Mesendoderm (in vitro differentiated cells): ENCODE measurements around the gene TLE4.
"Not testable (repeated sequence)": the region's sequence is repeated elsewhere in the genome, so short reads cannot be mapped to it uniquely, and the experiment has no call there.

Experiments
- DNase-seq: peaks from one replicate; pipeline ENCODE4 v3.0.0; 2013
- H2AK5ac ChIP-seq: 2 replicates; pipeline ENCODE4 v1.6.1; 2013; ENCODE audit warnings: low read length, inconsistent platforms
- H2BK120ac ChIP-seq: 2 replicates; pipeline ENCODE4 v1.6.1; 2013; ENCODE audit warnings: low read depth, mild to moderate bottlenecking, low read length, moderate library complexity, mixed read lengths
- H2BK15ac ChIP-seq: replicated peaks from 2 replicates; pipeline ENCODE4 v1.6.1; 2013; ENCODE audit warnings: low read depth, mild to moderate bottlenecking, moderate library complexity
- H2BK5ac ChIP-seq: 2 replicates; pipeline ENCODE4 v1.6.1; 2013; ENCODE audit warnings: low read length, inconsistent platforms
- H3K18ac ChIP-seq: 2 replicates; pipeline ENCODE4 v1.6.1; 2013; ENCODE audit warnings: mild to moderate bottlenecking, low read length, mixed read lengths
- H3K23ac ChIP-seq: one replicate; pipeline ENCODE4 v1.6.1; 2013; ENCODE audit warnings: low read length
- H3K27ac ChIP-seq: 2 replicates; pipeline ENCODE4 v1.5.1; 2013; ENCODE audit warnings: low read depth, mild to moderate bottlenecking, inconsistent platforms, low read length, moderate library complexity
- H3K27me3 ChIP-seq: 2 replicates; pipeline ENCODE4 v1.6.1; 2013; ENCODE audit warnings: low read length, control low read depth, mild to moderate bottlenecking, inconsistent platforms; ENCODE audit not compliant: insufficient read depth, poor library complexity
- H3K36me3 ChIP-seq: 2 replicates; pipeline ENCODE4 v1.6.1; 2013; ENCODE audit warnings: low read length, inconsistent platforms; ENCODE audit not compliant: control insufficient read depth, insufficient read depth
- H3K4ac ChIP-seq: one replicate; pipeline ENCODE4 v1.6.1; 2013; ENCODE audit warnings: low read depth, mild to moderate bottlenecking, low read length, moderate library complexity
- H3K4me1 ChIP-seq: 2 replicates; pipeline ENCODE4 v1.6.1; 2013; ENCODE audit warnings: low read depth, low read length, inconsistent platforms; ENCODE audit not compliant: control insufficient read depth
- H3K4me2 ChIP-seq: 2 replicates; pipeline ENCODE4 v1.6.1; 2013; ENCODE audit warnings: low read length
- H3K4me3 ChIP-seq: 2 replicates; pipeline ENCODE4 v1.5.1; 2013; ENCODE audit warnings: mild to moderate bottlenecking, low read length
- H3K56ac ChIP-seq: one replicate; pipeline ENCODE4 v1.6.1; 2013; ENCODE audit warnings: low read length
- H3K79me1 ChIP-seq: 2 replicates; pipeline ENCODE4 v1.6.1; 2013; ENCODE audit warnings: low read length, inconsistent platforms
- H3K79me2 ChIP-seq: 2 replicates; pipeline ENCODE4 v1.6.1; 2013; ENCODE audit warnings: mild to moderate bottlenecking, low read length; ENCODE audit not compliant: control insufficient read depth, insufficient read depth
- H3K9ac ChIP-seq: 2 replicates; pipeline ENCODE4 v1.6.1; 2013; ENCODE audit warnings: low read length, inconsistent platforms
- H4K5ac ChIP-seq: one replicate; pipeline ENCODE4 v1.6.1; 2013; ENCODE audit warnings: low read length
- H4K8ac ChIP-seq: one replicate; pipeline ENCODE4 v1.6.1; 2013; ENCODE audit warnings: low read depth, mild to moderate bottlenecking, control low read depth, low read length, moderate library complexity
- WGBS: extraction: QIAGEN DNeasy Blood & Tissue Kit; methylation state at CpG from one replicate; pipeline ENCODE4 v1.1.7; 2013; ENCODE audit warnings: low lambda C conversion rate, missing lambda C conversion rate; ENCODE audit not compliant: insufficient coverage; ENCODE audit errors: extremely low coverage; 5-methylcytosine and 5-hydroxymethylcytosine counted together

The TLE4 gene

DNA sequence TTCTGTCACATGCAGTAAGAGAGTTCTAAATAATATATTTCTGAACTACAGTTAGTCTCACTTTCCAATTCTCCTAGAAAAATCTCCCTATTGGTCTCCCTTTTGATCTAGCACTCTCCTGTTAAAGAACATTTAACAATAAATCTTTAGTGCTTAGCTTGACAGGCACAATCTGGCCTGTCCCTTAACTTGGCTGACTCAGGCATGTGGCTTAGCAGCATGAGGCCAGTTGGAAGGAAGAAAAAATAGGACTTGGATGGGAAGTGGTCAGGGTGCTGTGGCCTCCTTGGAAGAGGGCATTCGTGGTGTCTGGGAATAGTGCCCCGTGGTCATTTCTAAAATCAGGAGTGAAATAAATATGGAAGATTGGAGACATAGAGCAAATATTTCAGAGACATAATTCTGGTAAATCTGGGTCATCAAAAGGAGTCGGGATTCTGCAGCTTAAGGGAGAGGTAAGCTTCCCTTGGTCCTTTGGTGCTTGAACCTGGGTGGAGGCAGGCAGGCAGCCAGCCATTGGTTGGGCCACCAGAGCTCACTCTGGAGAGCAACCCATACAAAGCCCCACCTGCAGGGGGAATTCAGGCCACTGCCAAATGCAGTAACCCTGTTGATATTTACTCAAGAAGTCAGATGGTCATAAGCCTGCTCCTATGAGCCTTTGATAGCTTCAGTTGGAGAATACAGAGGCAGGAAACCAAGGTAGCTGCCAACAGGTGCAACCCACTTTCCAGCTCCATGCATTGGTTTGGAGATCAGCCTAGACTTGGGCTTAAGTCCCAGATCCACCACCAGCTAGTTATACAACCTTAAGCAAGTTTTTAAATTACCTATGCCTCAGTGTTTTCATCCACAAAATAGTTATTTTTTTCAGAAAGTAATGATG is 28.8 kb upstream of the TLE4 start:
- H2BK5ac ChIP-seq, result no peak overlapping the region
- H3K4me2 ChIP-seq, result no peak overlapping the region
- no peak overlapping the region for H3K23ac ChIP-seq
- H3K9ac ChIP-seq, result no peak overlapping the region
- no peak overlapping the region for H2AK5ac ChIP-seq
- H3K79me1 ChIP-seq, result no peaks in the 10 kb centered on the region
- no peaks in the 10 kb centered on the region for H3K36me3 ChIP-seq
- H3K27me3 ChIP-seq, result no peaks in the 10 kb centered on the region
- H3K79me2 ChIP-seq, result no peaks in the 10 kb centered on the region
- WGBS, result no CpG with 5 or more reads among the region's 3 CpGs
- H4K5ac ChIP-seq, result no peak overlapping the region
- no peak overlapping the region for H4K8ac ChIP-seq
- no peaks in the 10 kb centered on the region for H3K4me1 ChIP-seq
- H2BK15ac ChIP-seq, result no peak overlapping the region
- H3K27ac ChIP-seq, result no peak overlapping the region
- no peak overlapping the region for H3K56ac ChIP-seq
- H3K4me3 ChIP-seq, result no peak overlapping the region
- no peak overlapping the region for H3K4ac ChIP-seq
- no peak overlapping the region for H2BK120ac ChIP-seq
- peak; percentile 11 for DNase-seq
- no peak overlapping the region for H3K18ac ChIP-seq

DNA sequence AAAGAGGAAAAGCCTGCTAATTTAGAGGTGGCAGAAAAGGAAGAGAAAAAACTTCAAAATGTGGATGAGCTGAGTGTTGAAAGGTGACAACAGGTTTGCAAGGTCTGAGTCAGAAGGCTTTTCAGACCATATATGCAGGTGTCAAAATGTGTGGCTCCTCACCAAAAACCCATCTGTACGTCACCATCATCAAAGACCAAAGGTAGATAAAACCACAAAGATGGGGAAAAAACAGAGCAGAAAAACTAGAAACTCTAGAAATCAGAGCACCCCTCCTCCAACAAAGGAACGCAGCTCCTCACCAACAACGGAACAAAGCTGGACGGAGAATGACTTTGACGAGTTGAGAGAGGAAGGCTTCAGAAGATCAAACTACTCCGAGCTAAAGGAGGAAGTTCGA is 27.4 kb upstream of the TLE4 start:
- not testable (repeated sequence) for H3K4me3 ChIP-seq, H2BK5ac ChIP-seq, H2BK120ac ChIP-seq, DNase-seq, H3K27ac ChIP-seq, H3K18ac ChIP-seq, H3K27me3 ChIP-seq, H3K9ac ChIP-seq, H3K36me3 ChIP-seq, H3K23ac ChIP-seq, H4K8ac ChIP-seq, H3K56ac ChIP-seq, H4K5ac ChIP-seq, H3K4me2 ChIP-seq, H2BK15ac ChIP-seq, H3K79me2 ChIP-seq, H3K79me1 ChIP-seq, H3K4ac ChIP-seq, H2AK5ac ChIP-seq, H3K4me1 ChIP-seq
- no CpG with 5 or more reads among the region's 7 CpGs for WGBS

DNA sequence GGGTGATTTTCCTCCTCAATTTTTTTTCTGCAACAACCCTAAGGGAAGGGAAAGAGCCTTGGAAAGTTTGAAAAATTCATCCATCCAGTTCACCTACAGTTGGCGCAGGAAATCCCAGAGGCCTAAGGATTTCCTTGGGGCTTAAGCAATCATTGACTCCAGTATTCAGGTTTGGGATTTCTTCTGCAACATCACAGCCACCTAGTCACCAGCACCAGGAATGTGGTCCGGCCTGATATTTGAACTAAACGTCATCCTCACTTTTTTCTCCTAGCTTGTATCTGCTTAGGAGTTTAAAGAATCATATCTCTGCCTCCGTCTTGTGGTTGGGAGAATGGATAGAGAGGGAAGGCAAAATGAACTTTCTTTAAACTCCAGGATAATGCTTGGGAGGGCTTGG is 20.2 kb upstream of the TLE4 start:
- Histone ChIP-seq H2BK5ac (no peak overlapping the region), H3K4me3 (no peak overlapping the region), H3K4ac (no peak overlapping the region), H4K5ac (no peak overlapping the region), H3K4me2 (no peak overlapping the region), H2BK15ac (no peak overlapping the region), H3K79me1 (no peaks in the 10 kb centered on the region), H3K79me2 (no peaks in the 10 kb centered on the region), H3K18ac (no peak overlapping the region), H3K27me3 (no peaks in the 10 kb centered on the region), H2BK120ac (no peak overlapping the region), H4K8ac (no peak overlapping the region), H3K4me1 (no peaks in the 10 kb centered on the region), H3K27ac (no peak overlapping the region), H2AK5ac (no peak overlapping the region), H3K9ac (no peak overlapping the region), H3K36me3 (no peaks in the 10 kb centered on the region), H3K23ac (no peak overlapping the region), H3K56ac (no peak overlapping the region)
- DNase-seq, result no peak
- WGBS, result no CpG with 5 or more reads among the region's 4 CpGs

DNA sequence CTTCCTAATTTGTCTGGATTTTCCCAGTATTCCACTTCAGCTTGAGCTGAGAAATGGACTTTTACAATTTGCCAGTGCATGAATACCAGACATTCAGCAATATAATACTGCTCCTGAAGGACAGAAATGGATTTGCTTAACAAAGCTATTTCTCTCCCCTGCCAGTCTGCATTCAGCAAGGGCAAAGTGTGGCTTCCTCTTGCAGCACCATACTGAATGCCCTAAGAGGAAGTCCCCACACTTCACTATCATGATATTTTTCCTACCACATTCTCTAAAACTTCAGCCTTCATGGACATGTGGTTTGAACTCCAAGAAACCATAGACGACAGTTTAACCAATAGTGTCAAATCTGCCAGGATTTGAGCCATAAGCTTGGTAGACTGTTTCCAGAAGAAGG is 19.8 kb upstream of the TLE4 start:
- H3K4ac ChIP-seq, result no peak overlapping the region
- H2BK5ac ChIP-seq, result no peak overlapping the region
- H3K4me3 ChIP-seq, result no peak overlapping the region
- H3K9ac ChIP-seq, result no peak overlapping the region
- no peak overlapping the region for H4K5ac ChIP-seq
- H3K27me3 ChIP-seq, result no peaks in the 10 kb centered on the region
- no peaks in the 10 kb centered on the region for H3K79me2 ChIP-seq
- no peak overlapping the region for H2BK120ac ChIP-seq
- no peak overlapping the region for H3K4me2 ChIP-seq
- no peak overlapping the region for H3K56ac ChIP-seq
- no peak for DNase-seq
- no peaks in the 10 kb centered on the region for H3K4me1 ChIP-seq
- no peaks in the 10 kb centered on the region for H3K36me3 ChIP-seq
- no peak overlapping the region for H3K18ac ChIP-seq
- no peaks in the 10 kb centered on the region for H3K79me1 ChIP-seq
- H2BK15ac ChIP-seq, result no peak overlapping the region
- no peak overlapping the region for H3K23ac ChIP-seq
- no peak overlapping the region for H4K8ac ChIP-seq
- H3K27ac ChIP-seq, result no peak overlapping the region
- H2AK5ac ChIP-seq, result no peak overlapping the region
- no CpG with 5 or more reads among the region's 1 CpG for WGBS

DNA sequence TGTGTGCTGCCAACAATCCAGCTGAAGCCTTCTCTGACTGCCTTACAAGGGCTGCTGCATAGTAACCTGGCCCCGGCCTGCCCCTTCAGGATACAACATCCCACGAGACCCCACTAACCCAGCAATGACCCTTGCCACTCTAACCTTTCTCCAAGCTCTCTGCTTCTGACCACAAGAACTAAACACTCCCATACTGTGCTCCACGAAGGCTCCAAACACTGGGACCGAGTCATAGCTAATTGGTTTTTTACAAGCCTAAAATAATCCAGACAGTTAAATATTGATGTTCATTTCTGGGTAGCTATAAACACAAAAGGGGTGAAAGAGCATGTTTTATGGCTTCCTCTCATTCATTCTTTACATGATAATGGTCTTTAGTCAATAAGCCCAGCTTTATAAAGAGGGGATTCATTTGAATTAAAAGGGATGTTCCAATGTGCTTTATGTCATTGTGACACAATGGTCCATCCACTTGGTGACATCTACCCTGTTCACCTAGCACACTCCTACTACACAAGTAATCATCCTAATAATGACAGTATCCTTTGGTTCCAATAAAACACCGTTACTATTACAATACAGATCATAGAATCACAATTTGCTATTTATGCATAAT is 16.2 kb upstream of the TLE4 start:
- 100% methylated on average over 1 of the region's 5 CpGs for WGBS
- H3K9ac ChIP-seq, result no peak overlapping the region
- no peak overlapping the region for H4K5ac ChIP-seq
- no peaks in the 10 kb centered on the region for H3K4me1 ChIP-seq
- no peak overlapping the region for H3K4me3 ChIP-seq
- no peak overlapping the region for H4K8ac ChIP-seq
- no peak overlapping the region for H3K23ac ChIP-seq
- no peak for DNase-seq
- H3K27ac ChIP-seq, result no peak overlapping the region
- no peak overlapping the region for H3K18ac ChIP-seq
- H3K56ac ChIP-seq, result no peak overlapping the region
- H3K4me2 ChIP-seq, result no peak overlapping the region
- no peaks in the 10 kb centered on the region for H3K79me1 ChIP-seq
- H3K27me3 ChIP-seq, result no peaks in the 10 kb centered on the region
- no peaks in the 10 kb centered on the region for H3K79me2 ChIP-seq
- no peak overlapping the region for H3K4ac ChIP-seq
- no peaks in the 10 kb centered on the region for H3K36me3 ChIP-seq
- H2BK120ac ChIP-seq, result no peak overlapping the region
- no peak overlapping the region for H2BK15ac ChIP-seq
- H2BK5ac ChIP-seq, result no peak overlapping the region
- H2AK5ac ChIP-seq, result no peak overlapping the region
